Nephron (organoid): ENCODE data around the gene NUP50.

Experiments used
- H3K27ac Mint-ChIP-seq, 3 experiments: 2 replicates each; pipeline ENCODE4 v1.8.0; 2020; ENCODE audit warnings: mixed read lengths in 3 of 3, mild to moderate bottlenecking in 2 of 3, moderate library complexity in 1 of 3
- H3K27me3 Mint-ChIP-seq: 2 replicates; pipeline ENCODE4 v1.8.0; 2021; ENCODE audit warnings: low read depth, mild to moderate bottlenecking, moderate library complexity, mixed read lengths
- H3K36me3 Mint-ChIP-seq: 2 replicates; pipeline ENCODE4 v1.8.0; 2020; ENCODE audit warnings: low read depth, mixed read lengths
- H3K4me1 Mint-ChIP-seq: 2 replicates; pipeline ENCODE4 v1.8.0; 2020; ENCODE audit warnings: mixed read lengths
- H3K4me3 Mint-ChIP-seq, 3 experiments: 2 replicates each; pipeline ENCODE4 v1.8.0; 2020; ENCODE audit warnings: mild to moderate bottlenecking in 3 of 3, mixed read lengths in 3 of 3, moderate library complexity in 2 of 3
- H3K9me3 Mint-ChIP-seq: 2 replicates; pipeline ENCODE4 v1.8.0; 2020; ENCODE audit warnings: mixed read lengths
- CTCF ChIP-seq, 3 experiments: fragments of 200-600 bp; sonication (generic); IDR thresholded peaks; one replicate each; pipeline ENCODE4 v1.5.0; 2021; ENCODE audit warnings: antibody characterized with exemption in 3 of 3; ENCODE audit not compliant: unreplicated experiment in 3 of 3

The NUP50 gene

GRCh38 chr22:45172881-45173585 lies 9.3 kb downstream of the NUP50 start:
- Mint-ChIP-seq H3K9me3 (no peaks in the 10 kb centered on the region), H3K36me3 (peaks cover 90% of the 10 kb centered on the region), H3K4me3 (no peak overlapping the region), H3K4me1 (no peaks in the 10 kb centered on the region), H3K27me3 (no peaks in the 10 kb centered on the region), H3K27ac (no peak overlapping the region)
- TF ChIP-seq CTCF (IDR thresholded peaks at IDR 0.05; ENCODE audit: unreplicated experiment in 3 of 3), result no peak

DNA sequence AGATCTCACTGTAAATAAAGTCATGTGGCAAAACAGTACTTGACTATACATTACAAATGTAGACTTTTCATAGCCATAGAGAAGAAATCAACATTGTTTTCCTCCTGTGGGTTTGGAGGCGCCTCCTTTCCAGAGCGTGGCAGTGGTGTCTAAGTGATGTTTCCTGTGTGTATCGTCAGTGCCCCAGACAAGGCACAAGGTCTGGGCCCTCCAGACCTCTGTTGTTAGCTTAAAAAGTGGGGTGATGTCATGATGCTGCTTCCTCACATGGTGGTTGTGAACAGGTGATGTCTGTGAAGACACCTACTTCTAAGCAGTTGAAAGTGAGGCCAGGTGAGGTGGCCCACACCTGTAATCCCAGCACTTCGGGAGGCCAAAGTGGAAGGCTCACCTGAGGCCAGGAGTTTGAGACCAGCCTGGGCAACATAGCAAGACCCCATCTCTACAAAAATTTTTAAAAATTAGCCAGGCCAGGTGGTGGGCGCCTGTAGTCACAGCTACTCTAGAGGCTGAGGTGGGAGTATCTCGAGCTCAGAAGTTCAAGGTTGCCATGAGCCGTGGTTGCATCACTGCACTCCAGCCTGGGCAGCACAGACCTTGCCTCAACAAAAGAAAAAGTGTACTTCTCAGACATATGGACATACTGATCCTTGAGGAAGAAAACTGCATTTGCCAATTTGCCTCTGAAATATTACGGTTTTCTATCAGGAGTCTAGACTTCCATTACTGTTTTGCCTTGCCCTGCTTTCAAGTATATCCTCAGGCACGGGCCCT lies 15.7 kb downstream of the NUP50 start:
- H3K27me3 Mint-ChIP-seq, result no peaks in the 10 kb centered on the region
- no peaks in the 10 kb centered on the region for H3K9me3 Mint-ChIP-seq
- no peak overlapping the region for H3K4me3 Mint-ChIP-seq
- TF ChIP-seq CTCF (IDR thresholded peaks at IDR 0.05; ENCODE audit: unreplicated experiment in 3 of 3), result no peak
- H3K36me3 Mint-ChIP-seq, result peaks cover 91% of the 10 kb centered on the region
- H3K27ac Mint-ChIP-seq, result no peak overlapping the region
- H3K4me1 Mint-ChIP-seq, result no peaks in the 10 kb centered on the region

DNA sequence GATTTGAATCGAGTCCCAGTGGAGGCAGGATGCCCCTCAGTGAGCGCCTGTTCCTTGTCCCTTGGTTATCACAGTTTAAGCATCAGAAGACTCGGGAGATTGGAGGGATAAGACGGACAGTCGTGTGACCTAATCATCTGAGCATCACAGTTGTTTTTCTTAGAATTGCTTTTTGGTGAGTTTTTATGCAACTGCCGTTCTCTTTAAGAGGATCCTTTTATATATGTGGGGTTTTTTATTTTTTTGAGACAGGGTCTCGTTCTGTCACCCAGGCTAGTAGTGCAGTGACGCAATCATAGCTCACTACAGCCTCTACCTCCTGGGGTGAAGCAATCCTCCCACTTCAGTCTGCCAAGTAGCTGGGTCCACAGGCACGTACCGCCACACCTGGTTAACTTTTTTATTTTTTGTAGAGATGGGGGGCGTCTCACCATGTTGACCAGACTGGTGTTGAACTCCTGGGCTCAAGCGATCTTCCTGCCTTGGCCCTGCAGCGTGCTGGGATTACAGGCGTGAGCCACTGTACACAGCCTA lies 16.5 kb downstream of the NUP50 start:
- TF ChIP-seq CTCF (IDR thresholded peaks at IDR 0.05; ENCODE audit: unreplicated experiment in 3 of 3), result no peak
- Mint-ChIP-seq H3K27ac (no peak overlapping the region), H3K4me3 (no peak overlapping the region), H3K36me3 (peaks cover 91% of the 10 kb centered on the region), H3K27me3 (no peaks in the 10 kb centered on the region), H3K4me1 (no peaks in the 10 kb centered on the region), H3K9me3 (no peaks in the 10 kb centered on the region)

DNA sequence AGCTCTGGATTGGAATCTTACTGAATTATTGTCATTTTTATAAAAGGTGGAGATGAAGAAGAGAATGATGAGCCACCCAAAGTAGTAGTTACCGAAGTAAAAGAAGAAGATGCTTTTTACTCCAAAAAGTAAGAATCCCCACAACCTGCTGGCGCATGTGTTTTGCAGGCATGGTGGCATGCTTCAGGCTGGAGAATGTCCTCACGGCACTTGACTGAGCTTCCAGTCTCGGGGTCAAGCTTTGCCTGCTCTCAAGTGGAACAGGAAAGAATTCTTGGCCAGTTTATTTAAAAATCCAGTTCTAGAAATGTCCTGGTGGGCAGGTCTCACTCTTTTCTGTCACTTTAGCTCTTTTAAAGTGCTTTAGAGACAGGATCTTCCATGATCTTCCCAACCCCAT lies 17.5 kb downstream of the NUP50 start:
- Mint-ChIP-seq H3K27me3 (no peaks in the 10 kb centered on the region), H3K27ac (no peak overlapping the region), H3K4me3 (no peak overlapping the region), H3K4me1 (no peaks in the 10 kb centered on the region), H3K9me3 (no peaks in the 10 kb centered on the region), H3K36me3 (peaks cover 92% of the 10 kb centered on the region)
- TF ChIP-seq CTCF (IDR thresholded peaks at IDR 0.05; ENCODE audit: unreplicated experiment in 3 of 3), result no peak

DNA sequence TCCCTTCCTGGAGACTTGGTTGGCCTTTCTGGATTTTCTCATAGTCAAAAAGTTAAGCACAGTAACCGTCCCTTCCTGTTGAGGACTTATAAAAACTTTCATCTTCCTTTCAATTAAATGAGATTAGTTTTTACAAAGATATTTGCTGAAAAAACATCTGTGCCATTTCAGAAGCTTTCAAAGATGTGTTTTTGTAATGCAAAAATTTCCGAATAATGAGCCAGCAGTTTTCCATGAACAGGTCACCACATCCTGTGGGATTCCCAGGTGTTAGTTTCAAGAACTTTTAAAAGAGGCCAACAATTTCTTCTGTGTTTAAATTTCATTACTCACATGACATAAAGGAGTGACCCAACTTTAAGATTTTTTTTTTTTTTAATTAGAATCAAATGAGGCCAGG lies 18.0 kb downstream of the NUP50 start:
- Mint-ChIP-seq H3K27ac (no peak overlapping the region), H3K4me3 (no peak overlapping the region), H3K27me3 (no peaks in the 10 kb centered on the region), H3K36me3 (peaks cover 88% of the 10 kb centered on the region), H3K4me1 (no peaks in the 10 kb centered on the region), H3K9me3 (no peaks in the 10 kb centered on the region)
- TF ChIP-seq CTCF (IDR thresholded peaks at IDR 0.05; ENCODE audit: unreplicated experiment in 3 of 3), result no peak
